ENCODE results near the gene SLC38A8.

DNA sequence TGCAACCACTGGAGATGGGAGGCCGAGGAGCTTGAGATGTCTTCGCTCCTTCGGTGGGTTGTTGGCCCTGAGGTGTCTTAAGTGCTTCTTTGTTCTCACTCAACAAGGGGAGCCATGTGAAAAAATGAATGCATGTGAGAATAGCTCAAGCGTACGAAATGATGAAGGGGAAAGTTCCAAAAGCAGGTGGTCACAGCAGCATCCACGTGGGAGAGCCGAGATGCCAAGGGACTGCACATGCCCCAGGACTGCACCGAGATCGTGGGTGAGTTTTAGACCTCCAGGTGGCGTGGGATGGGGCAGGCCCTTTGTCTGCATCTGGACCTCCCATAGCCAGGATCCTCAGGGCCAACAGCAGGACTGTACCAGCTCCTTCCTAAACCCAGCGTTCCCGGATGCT is 8.1 kb downstream of the SLC38A8 start:
- TF ChIP-seq, protein P1, sequence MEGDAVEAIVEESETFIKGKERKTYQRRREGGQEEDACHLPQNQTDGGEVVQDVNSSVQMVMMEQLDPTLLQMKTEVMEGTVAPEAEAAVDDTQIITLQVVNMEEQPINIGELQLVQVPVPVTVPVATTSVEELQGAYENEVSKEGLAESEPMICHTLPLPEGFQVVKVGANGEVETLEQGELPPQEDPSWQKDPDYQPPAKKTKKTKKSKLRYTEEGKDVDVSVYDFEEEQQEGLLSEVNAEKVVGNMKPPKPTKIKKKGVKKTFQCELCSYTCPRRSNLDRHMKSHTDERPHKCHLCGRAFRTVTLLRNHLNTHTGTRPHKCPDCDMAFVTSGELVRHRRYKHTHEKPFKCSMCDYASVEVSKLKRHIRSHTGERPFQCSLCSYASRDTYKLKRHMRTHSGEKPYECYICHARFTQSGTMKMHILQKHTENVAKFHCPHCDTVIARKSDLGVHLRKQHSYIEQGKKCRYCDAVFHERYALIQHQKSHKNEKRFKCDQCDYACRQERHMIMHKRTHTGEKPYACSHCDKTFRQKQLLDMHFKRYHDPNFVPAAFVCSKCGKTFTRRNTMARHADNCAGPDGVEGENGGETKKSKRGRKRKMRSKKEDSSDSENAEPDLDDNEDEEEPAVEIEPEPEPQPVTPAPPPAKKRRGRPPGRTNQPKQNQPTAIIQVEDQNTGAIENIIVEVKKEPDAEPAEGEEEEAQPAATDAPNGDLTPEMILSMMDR (IDR thresholded peaks at IDR 0.05): no peak
- no peak for TF ChIP-seq POLR2A (IDR thresholded peaks at IDR 0.05)
